AG04450 (cell line): Measurements from ENCODE around the gene IL21R. TPM values are rescaled to one million over a fixed set of nuclear protein-coding genes. Genes with fewer than 3 reads are reported as not detected.

ENCODE experiments used
- CTCF ChIA-PET: fragments of 300-600, 350-600 bp; formaldehyde crosslinking; extraction: SDS; loops from one replicate; lab custom pipeline; 2022; ENCODE audit warnings: antibody characterized with exemption, inconsistent platforms; lab: Charles Lee
- POLR2A ChIA-PET: fragments of 350-600 bp; formaldehyde crosslinking; extraction: SDS; loops from one replicate; lab custom pipeline; 2021; ENCODE audit warnings: antibody characterized with exemption, inconsistent platforms; lab: Yijun Ruan, JAX
- DNase-seq: peaks from one replicate; pipeline ENCODE4 v3.0.0-alpha.2; 2011; ENCODE audit warnings: low read depth, low spot score
- H3K27ac ChIP-seq: one replicate; pipeline ENCODE4 v1.5.1; 2012; ENCODE audit warnings: low read depth, low read length, control low read depth
- H3K27me3 ChIP-seq: one replicate; pipeline ENCODE4 v1.6.0; 2012; ENCODE audit warnings: low read length; ENCODE audit not compliant: control insufficient read depth, insufficient read depth
- H3K4me3 ChIP-seq: 2 replicates; pipeline ENCODE4 v1.5.1; 2011; ENCODE audit warnings: mild to moderate bottlenecking, low read depth, low read length, control low read depth
- H3K9me3 ChIP-seq: 2 replicates; pipeline ENCODE4 v1.5.1; 2012; ENCODE audit warnings: low read length; ENCODE audit not compliant: control insufficient read depth, insufficient read depth
- polyA plus RNA-seq: library from polyadenylated mRNA; depleted of rRNA; stranded (reverse); fragments of >200 nt; gene quantifications from 2 replicates; pipeline ENCODE4 v1.2.3, GENCODE V29; 2011
- TF ChIP-seq, protein P1 (sequence below): IDR thresholded peaks from 2 replicates; pipeline ENCODE4 v1.5.1; 2011; ENCODE audit warnings: low read depth, low read length, control low read depth, inconsistent platforms

The IL21R gene
- polyA plus RNA-seq, 1 experiment: 0.57 TPM

DNA sequence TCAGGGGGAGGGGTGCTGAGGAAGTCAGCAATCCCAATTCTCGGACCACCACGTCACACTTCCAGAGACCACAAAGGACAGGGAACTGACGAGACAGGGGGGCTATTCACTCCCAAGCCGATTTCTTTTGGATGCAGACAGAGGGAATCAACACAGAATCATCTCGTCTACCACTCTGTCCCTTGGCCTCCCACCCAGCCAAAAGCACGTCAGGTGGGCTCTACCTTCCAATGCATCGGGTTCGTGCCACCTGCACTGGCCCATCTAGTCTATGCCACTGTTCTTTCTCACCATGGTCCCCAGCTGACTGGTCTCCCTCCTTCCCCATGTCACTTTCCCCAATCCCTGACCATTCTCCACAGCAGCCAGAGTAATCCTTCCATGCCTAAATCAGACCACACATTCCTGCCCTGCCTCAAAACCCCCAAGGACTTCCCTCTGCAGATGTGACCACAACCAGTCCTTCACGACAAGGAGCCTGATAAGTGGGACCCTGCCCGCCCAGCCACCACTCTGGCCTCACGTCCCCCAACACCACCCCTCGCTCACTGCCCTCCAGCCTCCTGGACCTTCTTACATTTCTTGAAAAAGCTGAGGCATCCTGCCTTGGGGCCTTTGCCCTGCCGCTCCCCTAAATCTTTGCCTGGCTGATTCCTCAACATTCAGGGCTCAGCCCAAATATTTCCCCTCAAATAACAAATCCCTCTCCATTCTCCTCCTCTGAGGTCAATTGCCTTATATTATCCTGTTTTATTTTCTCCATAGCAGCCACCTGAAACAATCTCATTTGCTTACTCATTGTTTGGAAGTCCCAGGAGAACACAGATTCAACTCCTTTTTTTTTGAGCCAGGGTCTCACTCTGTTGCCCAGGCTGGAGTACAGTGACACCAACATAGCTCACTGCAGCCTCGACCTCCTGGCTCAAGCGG lies 70.4 kb downstream of the IL21R start:
- no peak for DNase-seq
- Histone ChIP-seq H3K9me3 (peaks cover 18% of the 10 kb centered on the region), H3K27ac (no peak overlapping the region), H3K4me3 (no peak overlapping the region), H3K27me3 (no peaks in the 10 kb centered on the region)
- ChIA-PET CTCF (no interaction called here), POLR2A (no interaction called here)
- TF ChIP-seq, protein P1, sequence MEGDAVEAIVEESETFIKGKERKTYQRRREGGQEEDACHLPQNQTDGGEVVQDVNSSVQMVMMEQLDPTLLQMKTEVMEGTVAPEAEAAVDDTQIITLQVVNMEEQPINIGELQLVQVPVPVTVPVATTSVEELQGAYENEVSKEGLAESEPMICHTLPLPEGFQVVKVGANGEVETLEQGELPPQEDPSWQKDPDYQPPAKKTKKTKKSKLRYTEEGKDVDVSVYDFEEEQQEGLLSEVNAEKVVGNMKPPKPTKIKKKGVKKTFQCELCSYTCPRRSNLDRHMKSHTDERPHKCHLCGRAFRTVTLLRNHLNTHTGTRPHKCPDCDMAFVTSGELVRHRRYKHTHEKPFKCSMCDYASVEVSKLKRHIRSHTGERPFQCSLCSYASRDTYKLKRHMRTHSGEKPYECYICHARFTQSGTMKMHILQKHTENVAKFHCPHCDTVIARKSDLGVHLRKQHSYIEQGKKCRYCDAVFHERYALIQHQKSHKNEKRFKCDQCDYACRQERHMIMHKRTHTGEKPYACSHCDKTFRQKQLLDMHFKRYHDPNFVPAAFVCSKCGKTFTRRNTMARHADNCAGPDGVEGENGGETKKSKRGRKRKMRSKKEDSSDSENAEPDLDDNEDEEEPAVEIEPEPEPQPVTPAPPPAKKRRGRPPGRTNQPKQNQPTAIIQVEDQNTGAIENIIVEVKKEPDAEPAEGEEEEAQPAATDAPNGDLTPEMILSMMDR: no peak

DNA sequence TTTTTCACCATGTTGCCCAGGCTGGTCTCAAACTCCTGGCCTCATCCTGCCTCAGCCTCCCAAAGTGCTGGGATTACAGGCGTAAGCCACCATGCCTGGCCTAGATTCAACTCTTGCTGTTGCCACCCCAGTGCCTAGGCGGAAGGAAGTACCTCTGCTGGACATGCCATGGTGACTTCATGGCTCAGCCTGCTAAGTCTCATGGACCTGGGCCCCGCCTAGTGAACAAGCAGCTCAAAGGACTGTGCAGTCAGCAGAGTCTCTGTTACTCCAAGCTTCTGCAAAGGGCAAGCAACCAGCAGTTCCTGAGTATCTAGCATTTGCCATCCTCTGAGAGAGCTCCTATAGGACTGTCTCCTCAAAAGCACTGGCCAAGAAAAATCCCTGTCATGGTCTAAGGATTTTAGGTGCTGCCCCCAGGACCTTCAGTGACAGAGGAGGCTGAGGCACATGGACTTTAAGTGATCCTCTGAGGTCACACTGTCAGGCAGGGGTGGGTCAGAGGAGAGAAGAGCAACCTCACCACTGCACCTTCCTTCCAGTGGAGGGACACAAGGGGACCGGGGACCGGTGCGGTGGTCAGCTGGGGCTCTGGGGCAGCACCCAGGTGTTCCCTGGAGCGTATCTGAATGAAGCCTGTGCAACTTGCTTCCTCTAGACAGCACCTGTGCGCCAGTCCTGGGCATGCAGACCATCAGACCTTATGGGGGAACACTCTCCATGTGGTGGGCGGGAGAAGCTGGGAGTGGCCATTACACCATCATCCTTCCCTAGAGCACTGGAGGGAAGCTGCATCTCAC lies 71.3 kb downstream of the IL21R start:
- DNase-seq: no peak
- POLR2A ChIA-PET: no interaction called here

GRCh38 chr16:27474041-27474440 lies 72.1 kb downstream of the IL21R start:
- H3K9me3 ChIP-seq: peaks cover 5% of the 10 kb centered on the region; the same call in 1 of the 2 replicates
- TF ChIP-seq, protein P1: no peak
- no peaks in the 10 kb centered on the region for H3K27me3 ChIP-seq
- H3K4me3 ChIP-seq: no peak overlapping the region
- DNase-seq: no peak
- POLR2A ChIA-PET: no interaction called here
- no peak overlapping the region for H3K27ac ChIP-seq
- CTCF ChIA-PET: no interaction called here

More for the DNA sequence above, 71.3 kb downstream of the IL21R start:
- TF ChIP-seq, protein P1: no peak
- CTCF ChIA-PET: no interaction called here
- peaks cover 12% of the 10 kb centered on the region for H3K9me3 ChIP-seq
- no peaks in the 10 kb centered on the region for H3K27me3 ChIP-seq
- H3K27ac ChIP-seq: no peak overlapping the region
- no peak overlapping the region for H3K4me3 ChIP-seq

DNA sequence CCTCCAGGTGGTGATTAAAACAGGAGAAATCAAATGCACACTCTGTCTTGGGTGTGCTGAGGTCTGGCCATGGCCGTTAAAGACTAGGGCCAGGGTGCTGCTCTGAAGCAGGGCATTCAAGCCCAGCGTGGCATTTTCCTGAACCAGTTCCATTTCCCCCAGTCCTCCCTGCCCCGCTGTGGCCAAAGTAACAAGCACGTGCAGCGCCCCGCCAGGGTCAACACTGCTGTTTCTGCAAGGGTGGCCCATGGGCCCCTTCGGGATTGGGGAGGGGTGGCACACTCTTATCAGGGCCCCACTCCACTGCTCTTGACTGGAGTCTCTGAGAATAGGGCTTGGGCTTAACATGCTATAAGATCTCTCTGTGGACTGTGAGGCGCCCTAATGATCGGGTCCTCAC lies 72.9 kb downstream of the IL21R start:
- H3K27me3 ChIP-seq: no peaks in the 10 kb centered on the region
- peak overlapping the region; percentile 52 for H3K27ac ChIP-seq
- H3K9me3 ChIP-seq: no peaks in the 10 kb centered on the region; the same call in 1 of the 2 replicates
- no peak for DNase-seq
- TF ChIP-seq, protein P1: no peak
- CTCF ChIA-PET: no interaction called here
- no peak overlapping the region for H3K4me3 ChIP-seq
- POLR2A ChIA-PET: no interaction called here

DNA sequence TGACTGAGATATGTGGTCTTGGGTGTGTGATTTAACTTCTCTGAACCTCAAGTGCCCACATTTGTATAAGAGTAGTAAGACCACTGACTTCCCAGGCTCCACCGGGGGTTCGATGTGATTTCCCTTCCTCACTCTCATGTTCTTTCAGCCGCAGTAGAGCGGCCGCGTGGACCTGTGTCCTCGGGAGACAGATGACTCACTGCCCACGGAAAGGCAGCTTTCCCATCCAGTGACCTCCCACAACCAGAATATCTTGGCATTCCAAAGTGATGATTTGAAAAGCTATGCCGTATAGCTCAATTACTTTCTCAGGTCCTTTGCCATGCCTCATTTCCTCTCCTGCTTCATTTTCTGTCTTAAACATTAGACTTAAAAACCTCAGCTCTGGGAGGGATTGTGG lies 73.6 kb downstream of the IL21R start:
- peak; percentile 66 for DNase-seq
- H3K27me3 ChIP-seq: no peaks in the 10 kb centered on the region
- ChIA-PET CTCF (interaction anchor here (0.5 kb wide), 1 partner anchor 365 kb away, joined by 3 read pairs; no protein-coding TSS in a partner anchor), POLR2A (no interaction called here)
- peak overlapping the region; percentile 90 for H3K27ac ChIP-seq
- TF ChIP-seq, protein P1: no peak
- H3K9me3 ChIP-seq: no peaks in the 10 kb centered on the region; the same call in 1 of the 2 replicates
- no peak overlapping the region for H3K4me3 ChIP-seq
